GM19468 (cell line): ENCODE data around the gene TTC28.

Experiments
- ATAC-seq: cut with Tn5 transposase; IDR thresholded peaks from one replicate; pipeline ENCODE4 v1.9.1; 2021; ENCODE audit warnings: mild to moderate bottlenecking, moderate library complexity, moderate number of reproducible peaks; ENCODE audit not compliant: unreplicated experiment; ENCODE audit errors: extremely low read depth

TTC28 gene

GRCh38 chr22:28247667-28248363 is 431.8 kb downstream of the TTC28 start:
- no peak for ATAC-seq

GRCh38 chr22:28247136-28247535 is 432.5 kb downstream of the TTC28 start:
- no peak for ATAC-seq

- ATAC-seq: no peak
Measured at GRCh38 chr22:28246397-28246796, 433.2 kb downstream of the TTC28 start.

GRCh38 chr22:28245579-28246224 is 433.9 kb downstream of the TTC28 start:
- no peak for ATAC-seq

GRCh38 chr22:28244757-28245156 is 434.9 kb downstream of the TTC28 start:
- no peak for ATAC-seq

GRCh38 chr22:28243539-28243938 is 436.1 kb downstream of the TTC28 start:
- ATAC-seq: no peak

GRCh38 chr22:28241656-28242290 is 437.9 kb downstream of the TTC28 start:
- no peak for ATAC-seq

- no peak for ATAC-seq
Measured at GRCh38 chr22:28239941-28240340, 439.7 kb downstream of the TTC28 start.

- ATAC-seq: no peak
Measured at GRCh38 chr22:28237783-28238182, 441.9 kb downstream of the TTC28 start.

- no peak for ATAC-seq
Measured at GRCh38 chr22:28237112-28237511, 442.5 kb downstream of the TTC28 start.

- ATAC-seq: no peak
Measured at GRCh38 chr22:28232204-28232603, 447.4 kb downstream of the TTC28 start.

GRCh38 chr22:28231441-28231840 is 448.2 kb downstream of the TTC28 start:
- no peak for ATAC-seq

GRCh38 chr22:28230671-28231070 is 449.0 kb downstream of the TTC28 start:
- ATAC-seq: no peak

- ATAC-seq: no peak
Measured at GRCh38 chr22:28229566-28230485, 449.8 kb downstream of the TTC28 start.

GRCh38 chr22:28223826-28224225 is 455.8 kb downstream of the TTC28 start:
- no peak for ATAC-seq

- ATAC-seq: no peak
Measured at GRCh38 chr22:28222976-28223745, 456.5 kb downstream of the TTC28 start.

GRCh38 chr22:28222571-28222970 is 457.1 kb downstream of the TTC28 start:
- ATAC-seq: no peak

- ATAC-seq: no peak
Measured at GRCh38 chr22:28222052-28222451, 457.6 kb downstream of the TTC28 start.

GRCh38 chr22:28220626-28221363 is 458.8 kb downstream of the TTC28 start:
- ATAC-seq: no peak
